ENCODE measurements around the gene NHS.

GRCh38 chrX:17687648-17688047 lies 312.6 kb downstream of the NHS start:
- TF ChIP-seq, protein P1, sequence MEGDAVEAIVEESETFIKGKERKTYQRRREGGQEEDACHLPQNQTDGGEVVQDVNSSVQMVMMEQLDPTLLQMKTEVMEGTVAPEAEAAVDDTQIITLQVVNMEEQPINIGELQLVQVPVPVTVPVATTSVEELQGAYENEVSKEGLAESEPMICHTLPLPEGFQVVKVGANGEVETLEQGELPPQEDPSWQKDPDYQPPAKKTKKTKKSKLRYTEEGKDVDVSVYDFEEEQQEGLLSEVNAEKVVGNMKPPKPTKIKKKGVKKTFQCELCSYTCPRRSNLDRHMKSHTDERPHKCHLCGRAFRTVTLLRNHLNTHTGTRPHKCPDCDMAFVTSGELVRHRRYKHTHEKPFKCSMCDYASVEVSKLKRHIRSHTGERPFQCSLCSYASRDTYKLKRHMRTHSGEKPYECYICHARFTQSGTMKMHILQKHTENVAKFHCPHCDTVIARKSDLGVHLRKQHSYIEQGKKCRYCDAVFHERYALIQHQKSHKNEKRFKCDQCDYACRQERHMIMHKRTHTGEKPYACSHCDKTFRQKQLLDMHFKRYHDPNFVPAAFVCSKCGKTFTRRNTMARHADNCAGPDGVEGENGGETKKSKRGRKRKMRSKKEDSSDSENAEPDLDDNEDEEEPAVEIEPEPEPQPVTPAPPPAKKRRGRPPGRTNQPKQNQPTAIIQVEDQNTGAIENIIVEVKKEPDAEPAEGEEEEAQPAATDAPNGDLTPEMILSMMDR (IDR thresholded peaks at IDR 0.05): no peak
- TF ChIP-seq POLR2A (IDR thresholded peaks at IDR 0.05) (no peak), POLR2AphosphoS5 (IDR thresholded peaks at IDR 0.05) (no peak)
